Stimulated activated CD8-positive, alpha-beta memory T cell treated with anti-CD3 and anti-CD28 coated beads, Interleukin-4, amount 100 ng/mL, for 1 hour (primary cell): ENCODE data around the gene BIRC3.
"Not testable (repeated sequence)": the region's sequence is repeated elsewhere in the genome, so short reads cannot be mapped to it uniquely, and the experiment has no call there.

ENCODE experiments used
- DNase-seq, 2 donors: peaks; one replicate each; pipeline ENCODE4 v3.0.0-alpha.2; 2020; ENCODE audit warnings: low read depth in 2 of 2, low spot score in 1 of 2

BIRC3 gene

GRCh38 chr11:102293873-102294601, 23.2 kb upstream of the BIRC3 start:
- DNase-seq, result no peak

GRCh38 chr11:102295045-102295444, 22.2 kb upstream of the BIRC3 start:
- DNase-seq, result no peak

GRCh38 chr11:102296757-102297156, 20.5 kb upstream of the BIRC3 start:
- DNase-seq, result not testable (repeated sequence)

DNA sequence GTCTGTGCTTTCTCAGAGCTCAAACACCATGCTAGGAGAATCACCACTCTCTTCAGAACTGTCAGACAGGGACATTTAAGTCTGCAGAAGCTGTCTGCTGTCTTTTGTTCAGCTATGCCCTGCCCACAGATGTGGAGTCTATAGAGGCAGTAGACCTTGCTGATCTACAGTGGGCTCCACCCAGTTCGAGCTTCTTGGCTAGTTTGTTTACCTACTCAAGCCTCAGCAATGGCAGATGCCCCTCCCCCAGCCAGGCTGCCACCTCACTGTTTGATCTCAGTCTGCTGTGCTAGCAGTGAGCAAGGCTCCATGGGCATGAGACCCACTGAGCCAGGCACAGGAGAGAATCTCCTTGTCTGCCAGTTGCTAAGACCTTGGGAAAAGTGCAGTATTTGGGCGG, 16.4 kb upstream of the BIRC3 start:
- DNase-seq, result peak in 1 of 2 donors; percentile 29

- no peak for DNase-seq
These were observed 15.0 kb upstream of the BIRC3 start for GRCh38 chr11:102302241-102302640.

GRCh38 chr11:102304686-102305085, 12.6 kb upstream of the BIRC3 start:
- no peak for DNase-seq

GRCh38 chr11:102305352-102306047, 11.8 kb upstream of the BIRC3 start:
- DNase-seq, result no peak

- no peak for DNase-seq
These were observed 11.2 kb upstream of the BIRC3 start for GRCh38 chr11:102306048-102306597.

DNA sequence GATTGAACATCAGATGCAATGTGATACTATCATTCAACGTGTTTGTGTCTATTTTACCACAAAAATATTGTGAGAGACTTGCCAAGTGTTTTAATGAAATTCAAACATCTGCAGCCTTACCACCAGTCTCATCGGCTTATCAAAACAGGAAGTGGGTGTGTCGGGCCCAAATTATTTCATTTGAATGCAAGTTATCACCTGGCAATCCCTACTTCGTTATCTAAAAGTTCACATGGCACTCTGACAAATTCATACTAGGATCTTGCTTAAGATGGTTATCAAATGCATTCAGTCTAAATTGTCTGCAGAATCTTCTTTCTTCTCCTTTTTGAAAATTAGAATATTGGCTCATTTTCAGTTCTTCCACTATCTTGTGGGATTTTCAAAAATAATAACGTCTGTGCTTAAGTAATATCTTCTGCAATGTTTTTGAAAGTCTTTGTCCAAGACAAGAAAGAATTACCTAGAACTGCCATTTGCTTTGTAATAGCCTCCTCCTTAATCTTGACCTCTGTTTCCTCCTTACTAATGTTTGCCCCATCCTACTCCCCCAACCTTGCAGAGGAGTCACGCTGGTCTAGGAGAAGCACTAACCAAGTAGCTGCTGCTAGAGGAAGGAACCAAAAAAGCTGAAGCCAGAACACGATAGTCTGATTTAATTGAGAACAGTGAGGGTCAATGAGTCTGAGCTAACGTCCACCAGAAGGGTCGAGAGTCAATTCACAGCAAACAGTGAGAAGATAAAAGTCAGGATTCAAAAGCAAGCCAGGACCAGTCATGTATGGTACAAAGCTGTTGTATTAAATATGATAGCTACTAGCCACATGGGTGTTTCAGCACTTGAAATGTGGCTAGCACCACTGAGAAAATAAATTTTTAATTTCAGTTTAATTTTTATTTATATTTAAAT, 10.2 kb upstream of the BIRC3 start:
- no peak for DNase-seq

DNA sequence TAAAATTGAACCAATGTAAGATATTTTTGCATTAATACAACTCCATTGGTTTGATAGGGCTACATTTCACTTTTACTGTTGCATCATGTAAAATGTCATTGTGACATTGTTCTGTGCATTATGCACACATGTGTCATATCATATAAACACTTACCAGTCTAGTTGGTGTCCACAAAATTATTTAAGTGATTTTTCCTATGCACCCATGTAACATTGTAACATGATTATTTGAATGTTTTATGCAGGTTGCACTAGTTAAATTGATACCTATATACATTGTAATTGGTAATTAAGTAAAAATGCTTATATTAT, 9.6 kb upstream of the BIRC3 start:
- DNase-seq, result no peak

DNA sequence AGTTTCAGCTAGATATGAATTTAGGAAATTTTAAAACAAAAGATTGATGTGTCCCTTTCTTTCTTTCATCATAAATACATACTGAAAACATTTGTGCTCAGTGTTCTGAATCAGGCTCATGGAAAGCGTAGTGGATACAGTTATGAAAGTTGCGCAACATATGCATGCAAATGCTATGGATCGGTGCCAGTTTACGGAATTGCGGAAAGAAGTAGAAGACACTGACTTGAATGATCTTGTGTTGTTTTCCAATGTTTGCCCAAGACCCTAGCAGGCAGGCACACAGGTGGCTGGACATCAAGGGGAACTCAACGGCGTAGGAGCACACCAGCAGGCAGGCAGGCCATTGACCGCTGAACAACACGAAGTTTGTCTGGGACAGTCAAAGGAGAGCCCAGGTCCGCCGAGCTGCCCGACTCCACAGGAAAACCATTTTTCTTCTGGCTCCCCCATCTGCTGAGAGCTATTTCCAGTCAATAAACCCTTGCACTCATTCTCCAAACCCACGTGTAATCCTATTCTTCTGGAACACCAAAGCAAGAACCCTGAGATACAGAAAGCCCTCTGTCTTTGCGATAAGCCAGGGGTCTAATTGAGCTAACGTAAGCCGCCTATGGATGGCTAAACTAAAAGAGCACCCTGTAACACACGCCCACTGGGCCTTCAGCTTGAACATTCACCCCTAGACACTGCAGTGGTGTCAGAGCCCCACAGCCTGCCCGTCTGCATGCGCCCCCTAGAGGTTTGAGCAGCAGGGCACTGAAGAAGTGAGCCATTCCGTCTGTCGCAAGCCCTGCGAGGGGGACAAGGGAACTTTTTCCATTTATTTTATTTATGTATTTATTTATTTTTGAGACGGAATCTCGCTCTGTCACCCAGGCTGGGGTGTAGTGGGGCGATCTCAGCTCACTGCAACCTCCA, 7.4 kb upstream of the BIRC3 start:
- no peak for DNase-seq

DNA sequence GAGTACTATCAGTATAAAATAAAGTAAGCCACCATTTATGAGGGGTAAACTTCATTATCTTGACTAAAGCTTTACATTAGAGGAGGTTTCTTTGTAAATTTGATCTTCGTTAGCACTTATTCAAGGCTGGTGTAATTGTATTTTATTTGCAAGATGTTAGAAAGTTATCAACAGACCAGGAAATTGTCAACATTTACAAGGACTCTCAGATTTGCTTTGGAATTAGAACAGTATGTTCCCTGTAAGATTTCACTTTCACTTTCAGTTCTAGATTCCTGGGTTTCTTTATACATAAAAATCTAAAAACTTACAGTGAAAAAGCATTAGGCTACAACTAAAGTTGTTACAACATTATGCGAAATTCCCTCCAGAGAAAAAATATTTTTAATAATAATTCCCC, 4.6 kb upstream of the BIRC3 start:
- no peak for DNase-seq

- no peak for DNase-seq
These were observed 3.9 kb upstream of the BIRC3 start for GRCh38 chr11:102313238-102313940.

- no peak for DNase-seq
These were observed 2.5 kb upstream of the BIRC3 start for GRCh38 chr11:102314784-102315183.

GRCh38 chr11:102316346-102316904, 859 bp upstream of the BIRC3 start:
- no peak for DNase-seq

DNA sequence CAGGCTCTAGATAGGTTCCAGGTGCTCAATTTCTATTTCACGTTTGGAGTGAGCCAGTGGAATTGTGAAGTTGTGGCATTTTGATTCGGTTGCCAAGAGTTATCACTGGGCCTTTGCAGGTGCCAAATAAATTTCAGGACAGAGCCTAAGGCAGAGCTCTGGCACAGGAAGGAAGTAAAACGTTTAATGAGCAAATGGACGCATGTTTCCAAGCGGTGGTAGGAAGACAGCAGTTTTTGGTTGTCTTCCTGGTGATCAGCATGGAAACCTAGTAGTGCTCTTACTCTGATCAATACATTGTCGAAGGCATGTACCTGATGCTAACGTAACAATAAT, 452 bp downstream of the BIRC3 start:
- DNase-seq, result no peak

- DNase-seq, result peak in 1 of 2 donors; percentile 33
These were observed 1.2 kb downstream of the BIRC3 start for GRCh38 chr11:102318469-102318868.

DNA sequence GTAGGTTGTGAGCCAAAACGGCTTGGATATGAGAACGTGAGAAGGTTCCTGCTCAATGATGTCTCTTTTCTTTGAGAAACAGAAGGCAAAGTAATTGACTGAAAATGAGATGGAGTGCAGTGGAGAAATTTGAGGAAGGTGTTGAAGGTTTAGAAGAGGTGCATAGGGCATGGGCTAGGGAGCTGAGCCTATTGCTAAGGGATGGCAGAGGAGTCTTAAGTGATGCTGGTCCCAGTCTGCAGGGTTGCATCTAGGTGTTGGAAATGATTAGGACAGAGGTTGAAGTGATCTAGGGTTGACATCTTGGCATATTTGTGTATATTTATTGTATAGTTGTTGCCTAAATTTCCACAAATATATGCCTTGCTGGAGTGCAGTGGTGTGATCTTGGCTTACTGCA, 2.3 kb downstream of the BIRC3 start:
- DNase-seq, result no peak

GRCh38 chr11:102320188-102320587, 2.9 kb downstream of the BIRC3 start:
- DNase-seq, result no peak

GRCh38 chr11:102320679-102321078, 3.4 kb downstream of the BIRC3 start:
- no peak for DNase-seq
